HG03469 (cell line): ENCODE results near the gene CRHR1.

Experiments
- ATAC-seq: cut with Tn5 transposase; IDR thresholded peaks from one replicate; pipeline ENCODE4 v1.9.1; 2021; ENCODE audit warnings: mild to moderate bottlenecking, moderate library complexity, moderate number of reproducible peaks; ENCODE audit not compliant: unreplicated experiment

The CRHR1 gene

GRCh38 chr17:45757431-45758218 is 26.5 kb upstream of the CRHR1 start:
- no peak for ATAC-seq

- no peak for ATAC-seq
These were observed 25.6 kb upstream of the CRHR1 start for GRCh38 chr17:45758544-45758943.

GRCh38 chr17:45759761-45760160 is 24.4 kb upstream of the CRHR1 start:
- ATAC-seq, result no peak

- ATAC-seq, result no peak
These were observed 22.1 kb upstream of the CRHR1 start for GRCh38 chr17:45761957-45762565.

GRCh38 chr17:45763182-45763581 is 20.9 kb upstream of the CRHR1 start:
- ATAC-seq, result no peak

- ATAC-seq, result no peak
These were observed 19.6 kb upstream of the CRHR1 start for GRCh38 chr17:45764479-45764878.

GRCh38 chr17:45768000-45768399 is 16.1 kb upstream of the CRHR1 start:
- ATAC-seq, result no peak

GRCh38 chr17:45770632-45771270 is 13.4 kb upstream of the CRHR1 start:
- ATAC-seq, result no peak

- no peak for ATAC-seq
These were observed 12.7 kb upstream of the CRHR1 start for GRCh38 chr17:45771271-45771959.

- ATAC-seq, result no peak
These were observed 9.0 kb upstream of the CRHR1 start for GRCh38 chr17:45775148-45775547.

GRCh38 chr17:45775576-45776011 is 8.5 kb upstream of the CRHR1 start:
- ATAC-seq, result no peak

- ATAC-seq, result no peak
These were observed 7.2 kb upstream of the CRHR1 start for GRCh38 chr17:45776896-45777295.

- ATAC-seq, result no peak
These were observed 6.7 kb upstream of the CRHR1 start for GRCh38 chr17:45777388-45777787.

GRCh38 chr17:45780921-45781320 is 3.2 kb upstream of the CRHR1 start:
- no peak for ATAC-seq

- no peak for ATAC-seq
These were observed 1.1 kb upstream of the CRHR1 start for GRCh38 chr17:45782889-45783592.

- ATAC-seq, result no peak
These were observed 377 bp upstream of the CRHR1 start for GRCh38 chr17:45783593-45784292.

- no peak for ATAC-seq
These were observed 790 bp downstream of the CRHR1 start for GRCh38 chr17:45784741-45785479.

- no peak for ATAC-seq
These were observed 1.5 kb downstream of the CRHR1 start for GRCh38 chr17:45785480-45786193.

GRCh38 chr17:45786349-45786748 is 2.2 kb downstream of the CRHR1 start:
- no peak for ATAC-seq
